Naive thymus-derived CD4-positive, alpha-beta T cell (primary cell): ENCODE data around the gene MATN1. TPM values are rescaled to one million over a fixed set of nuclear protein-coding genes. Genes with fewer than 3 reads are reported as not detected.

Experiments used
- ATAC-seq: fragments of 150-1000 bp; cut with Tn5 transposase; 2 replicates; pipeline ENCODE4 v1.10.0; 2021; ENCODE audit warnings: mild to moderate bottlenecking, moderate library complexity
- CTCF ChIA-PET: fragments of 350-600 bp; sonication (Branson Sonifier 250); formaldehyde crosslinking; loops from one replicate; lab custom pipeline; 2021; ENCODE audit warnings: antibody characterized with exemption; lab: Charles Lee
- POLR2A ChIA-PET: fragments of 350-600 bp; sonication (Branson Sonifier 250); formaldehyde crosslinking; loops from one replicate; lab custom pipeline; 2021; ENCODE audit warnings: antibody characterized with exemption, inconsistent platforms; lab: Charles Lee
- DNase-seq, 9 donors: peaks; one replicate each; pipeline versions ENCODE4 v3.0.0 to v3.0.0-alpha.2; 2020 to 2022; ENCODE audit warnings: mixed read lengths in 1 of 9
- H3K27ac ChIP-seq: one replicate; pipeline ENCODE4 v1.7.0; 2013; ENCODE audit warnings: mild to moderate bottlenecking, low read depth, low read length, moderate library complexity
- H3K27me3 ChIP-seq, 2 donors: one replicate each; pipeline ENCODE4 v1.7.0; 2013; ENCODE audit warnings: low read length in 2 of 2, mild to moderate bottlenecking in 2 of 2, moderate library complexity in 2 of 2; ENCODE audit not compliant: control insufficient read depth in 2 of 2, insufficient read depth in 2 of 2
- H3K36me3 ChIP-seq, 3 experiments: 1 replicate in 2 of 3; 2 replicates in 1 of 3; pipeline ENCODE4 v1.7.0; 2013; ENCODE audit warnings: low read length in 3 of 3, mild to moderate bottlenecking in 3 of 3, moderate library complexity in 1 of 3; ENCODE audit not compliant: insufficient read depth in 3 of 3, control insufficient read depth in 2 of 3
- H3K4me1 ChIP-seq, 2 donors: one replicate each; pipeline ENCODE4 v1.7.0; 2013; ENCODE audit warnings: low read length in 2 of 2, mild to moderate bottlenecking in 2 of 2, moderate library complexity in 1 of 2; ENCODE audit not compliant: control insufficient read depth in 2 of 2, insufficient read depth in 2 of 2
- H3K4me3 ChIP-seq: 2 replicates; pipeline ENCODE4 v1.7.0; 2013; ENCODE audit warnings: mild to moderate bottlenecking, low read length
- H3K9me3 ChIP-seq, 3 experiments: 1 replicate in 2 of 3; 2 replicates in 1 of 3; pipeline ENCODE4 v1.7.0; 2013; ENCODE audit warnings: low read length in 3 of 3; ENCODE audit not compliant: control insufficient read depth in 2 of 3
- H3K27ac Mint-ChIP-seq, 9 donors: one replicate each; pipeline ENCODE4 v1.8.0; 2020 to 2022; ENCODE audit warnings: mixed read lengths in 9 of 9, mild to moderate bottlenecking in 8 of 9, moderate library complexity in 5 of 9, inconsistent platforms in 2 of 9
- H3K27me3 Mint-ChIP-seq, 5 donors: one replicate each; pipeline ENCODE4 v1.8.0; 2021 to 2022; ENCODE audit warnings: mixed read lengths in 5 of 5, mild to moderate bottlenecking in 1 of 5
- H3K36me3 Mint-ChIP-seq, 5 donors: one replicate each; pipeline ENCODE4 v1.8.0; 2020 to 2022; ENCODE audit warnings: mixed read lengths in 5 of 5, mild to moderate bottlenecking in 3 of 5, inconsistent platforms in 1 of 5
- H3K4me1 Mint-ChIP-seq, 7 donors: one replicate each; pipeline ENCODE4 v1.8.0; 2020 to 2022; ENCODE audit warnings: mixed read lengths in 7 of 7, mild to moderate bottlenecking in 3 of 7, inconsistent platforms in 1 of 7
- H3K4me3 Mint-ChIP-seq, 10 donors: one replicate each; pipeline ENCODE4 v1.8.0; 2020 to 2022; ENCODE audit warnings: mild to moderate bottlenecking in 10 of 10, mixed read lengths in 10 of 10, moderate library complexity in 6 of 10, inconsistent platforms in 2 of 10
- H3K9me3 Mint-ChIP-seq, 11 donors: one replicate each; pipeline ENCODE4 v1.8.0; 2020 to 2022; ENCODE audit warnings: mixed read lengths in 11 of 11, mild to moderate bottlenecking in 4 of 11, inconsistent platforms in 1 of 11, moderate library complexity in 1 of 11
- intact Hi-C, 2 donors: fragments of 100-400 bp; cut with micrococcal nuclease; formaldehyde crosslinking; loops; one replicate each; pipeline ENCODE4 v1.15.1; 2023
- polyA plus RNA-seq, 2 donors: library from polyadenylated mRNA; unstranded; fragments of 300-500 nt; fragmentation: Illumina TruSeq; gene quantifications; one replicate each; pipeline ENCODE4 v1.2.3, GENCODE V29; 2021
- total RNA-seq, 6 experiments: library from RNA in 5 of 6; stranded (reverse) in 5 of 6; gene quantifications; 1 replicate in 5 of 6; 2 replicates in 1 of 6; pipeline ENCODE4 v1.2.3 and lab custom pipeline; 2021 to 2026

MATN1 gene
- total and polyA plus RNA-seq, 7 experiments from 2014 or later, result 0.08 to 3.6 (median 0.22) TPM; not detected in 2

DNA sequence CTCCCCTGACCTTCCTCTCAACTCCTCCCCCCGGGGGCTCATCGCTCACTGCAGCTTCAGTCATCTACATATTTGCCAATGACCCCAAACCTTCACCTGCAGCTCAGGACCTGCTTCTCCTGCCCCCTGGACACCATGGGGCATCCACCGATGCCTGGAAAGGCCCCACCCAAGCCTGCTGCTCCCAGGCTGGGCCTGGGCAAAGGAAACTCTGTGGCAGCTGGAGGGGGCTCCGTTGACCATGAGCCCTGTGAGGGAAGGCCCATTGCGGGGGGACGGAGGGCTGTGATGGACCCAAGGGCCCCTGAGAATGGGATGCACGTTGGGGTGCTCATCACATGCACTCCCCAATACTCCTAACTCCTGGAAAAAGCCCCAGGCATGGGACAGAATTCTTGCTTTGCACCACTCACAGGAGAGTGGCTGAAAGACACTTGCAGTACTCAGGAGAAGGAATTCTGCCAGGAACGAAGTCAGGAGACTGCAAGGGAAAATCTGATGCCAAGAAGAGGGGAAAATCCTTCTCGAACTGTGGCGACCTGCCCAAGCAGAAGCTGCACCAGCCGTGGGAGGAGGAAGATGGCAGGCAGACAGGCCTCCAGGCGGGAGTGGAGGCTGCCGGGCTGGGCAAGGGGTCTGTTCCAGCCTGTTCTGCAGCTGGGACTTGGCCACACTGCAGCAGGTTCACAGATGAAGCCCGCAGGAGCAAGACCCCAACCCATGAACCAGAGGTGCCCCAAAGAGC lies 18.4 kb downstream of the MATN1 start:
- Mint-ChIP-seq H3K9me3 (no peaks in the 10 kb centered on the region), H3K27ac (peak overlapping the region in 1 of 9 donors; percentile 82), H3K4me3 (no peak overlapping the region), H3K4me1 (peaks cover 0 to 3% (median 0%) of the 10 kb centered on the region in 7 donors), H3K36me3 (no peaks in the 10 kb centered on the region), H3K27me3 (peaks cover 0 to 15% (median 6%) of the 10 kb centered on the region in 5 donors)
- Histone ChIP-seq H3K4me1 (no peaks in the 10 kb centered on the region), H3K27me3 (no peaks in the 10 kb centered on the region), H3K27ac (no peak overlapping the region), H3K36me3 (no peaks in the 10 kb centered on the region), H3K9me3 (no peaks in the 10 kb centered on the region), H3K4me3 (no peak overlapping the region)
- intact Hi-C loops, result loop anchor here in 1 of 2 donors (10.0 kb wide), 1 partner anchor 320 kb away; no protein-coding TSS in a partner anchor
- ATAC-seq (no peak), DNase-seq (no peak)
- POLR2A ChIA-PET, result no interaction called here
- CTCF ChIA-PET, result no interaction called here

GRCh38 chr1:30704271-30704670 lies 19.1 kb downstream of the MATN1 start:
- intact Hi-C loops, result loop anchor here in 1 of 2 donors (10.0 kb wide), 1 partner anchor 319 kb away; no protein-coding TSS in a partner anchor
- Mint-ChIP-seq H3K36me3 (no peaks in the 10 kb centered on the region), H3K27ac (no peak overlapping the region), H3K9me3 (no peaks in the 10 kb centered on the region), H3K27me3 (peaks cover 0 to 10% (median 6%) of the 10 kb centered on the region in 5 donors), H3K4me3 (no peak overlapping the region), H3K4me1 (peaks cover 0 to 3% (median 0%) of the 10 kb centered on the region in 7 donors)
- DNase-seq (no peak), ATAC-seq (no peak)
- POLR2A ChIA-PET, result no interaction called here
- Histone ChIP-seq H3K9me3 (no peaks in the 10 kb centered on the region), H3K27me3 (peaks cover 0 to 4% of the 10 kb centered on the region in 2 donors), H3K4me1 (no peaks in the 10 kb centered on the region), H3K27ac (no peak overlapping the region), H3K36me3 (no peaks in the 10 kb centered on the region), H3K4me3 (no peak overlapping the region)
- CTCF ChIA-PET, result no interaction called here

DNA sequence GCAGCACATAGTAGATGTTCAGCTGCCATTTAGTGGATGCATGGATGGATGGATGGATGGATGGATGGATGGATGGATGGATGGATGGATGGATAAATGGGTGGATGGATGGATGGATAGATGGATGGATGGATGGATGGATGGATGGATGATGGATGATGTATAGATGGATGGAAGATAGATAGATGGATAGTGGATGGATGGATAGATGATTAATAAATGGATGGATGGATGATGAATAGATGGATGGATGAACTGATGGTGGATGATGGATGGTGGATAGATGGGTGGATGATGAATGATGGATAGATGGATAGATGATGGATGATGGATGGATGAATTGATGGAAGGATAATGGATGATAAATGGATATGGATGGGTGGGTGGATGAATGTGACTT lies 20.6 kb downstream of the MATN1 start:
- ATAC-seq, result no peak
- no peaks in the 10 kb centered on the region for H3K9me3 Mint-ChIP-seq
- intact Hi-C loops, result loop anchor here in 1 of 2 donors (10.0 kb wide), 1 partner anchor 318 kb away; no protein-coding TSS in a partner anchor

GRCh38 chr1:30701258-30701633 lies 22.1 kb downstream of the MATN1 start:
- Mint-ChIP-seq H3K4me3 (no peak overlapping the region), H3K36me3 (no peaks in the 10 kb centered on the region), H3K4me1 (no peaks in the 10 kb centered on the region), H3K27ac (no peak overlapping the region), H3K9me3 (no peaks in the 10 kb centered on the region), H3K27me3 (peaks cover 0 to 4% (median 0%) of the 10 kb centered on the region in 5 donors)
- ChIA-PET CTCF (no interaction called here), POLR2A (no interaction called here)
- DNase-seq (no peak), ATAC-seq (no peak)
- no peak overlapping the region for H3K4me3 ChIP-seq
- H3K9me3 ChIP-seq, result no peaks in the 10 kb centered on the region
- H3K27ac ChIP-seq, result no peak overlapping the region
- intact Hi-C loops, result loop anchor here in 1 of 2 donors (10.0 kb wide), 1 partner anchor 316 kb away; no protein-coding TSS in a partner anchor
- peaks cover 0 to 4% of the 10 kb centered on the region in 2 donors for H3K27me3 ChIP-seq
- no peaks in the 10 kb centered on the region for H3K36me3 ChIP-seq
- H3K4me1 ChIP-seq, result no peaks in the 10 kb centered on the region

More for the DNA sequence above, 20.6 kb downstream of the MATN1 start:
- no peaks in the 10 kb centered on the region for H3K36me3 Mint-ChIP-seq
- peaks cover 0 to 4% of the 10 kb centered on the region in 2 donors for H3K27me3 ChIP-seq
- CTCF ChIA-PET, result interaction anchor here (0.8 kb wide), 1 partner anchor 16 kb away, joined by 3 read pairs; no protein-coding TSS in a partner anchor
- no peaks in the 10 kb centered on the region for H3K36me3 ChIP-seq
- POLR2A ChIA-PET, result no interaction called here
- H3K9me3 ChIP-seq, result no peaks in the 10 kb centered on the region
- no peak for DNase-seq
- H3K4me3 Mint-ChIP-seq, result no peak overlapping the region
- H3K4me3 ChIP-seq, result no peak overlapping the region
- H3K27me3 Mint-ChIP-seq, result peaks cover 0 to 8% (median 0%) of the 10 kb centered on the region in 5 donors
- H3K27ac ChIP-seq, result no peak overlapping the region
- H3K4me1 Mint-ChIP-seq, result no peaks in the 10 kb centered on the region
- no peaks in the 10 kb centered on the region for H3K4me1 ChIP-seq
- no peak overlapping the region for H3K27ac Mint-ChIP-seq

DNA sequence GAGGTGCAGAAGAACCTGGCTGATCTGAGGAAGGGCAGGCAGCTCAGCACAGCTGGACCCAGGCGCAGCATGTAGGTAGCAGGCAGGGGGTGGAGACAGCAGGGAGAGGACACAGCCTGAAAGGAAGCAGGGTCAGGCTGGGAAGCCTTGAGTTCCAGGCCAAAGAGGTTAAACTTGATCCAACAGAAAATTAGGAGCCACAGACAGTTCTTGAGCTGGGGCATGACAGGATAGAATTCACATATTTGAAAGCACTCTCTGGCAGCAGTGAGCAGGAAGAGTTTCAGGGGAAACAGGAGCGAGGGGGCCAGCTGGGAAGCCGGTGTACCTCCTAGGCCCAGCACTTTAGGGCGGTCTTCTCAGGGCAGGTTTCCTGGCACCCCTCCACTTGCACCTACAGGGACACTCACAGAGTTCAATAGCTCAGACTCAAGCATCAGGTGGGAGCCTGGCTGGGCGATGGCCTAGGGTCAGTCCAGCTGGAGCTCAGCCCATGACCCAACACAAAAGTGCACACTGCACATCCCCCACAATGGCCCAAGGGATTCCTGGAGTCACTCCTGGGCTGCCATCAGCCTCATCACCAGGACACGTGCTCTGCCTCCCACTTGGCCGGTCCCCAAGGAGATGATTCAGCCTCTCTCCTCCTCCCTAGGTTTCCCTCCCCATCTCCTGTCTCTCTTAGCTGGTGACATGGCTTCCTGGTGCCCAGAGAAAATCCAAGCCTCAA lies 22.7 kb downstream of the MATN1 start:
- no peak for DNase-seq
- Mint-ChIP-seq H3K27ac (no peak overlapping the region), H3K27me3 (peaks cover 0 to 1% (median 0%) of the 10 kb centered on the region in 5 donors), H3K4me3 (no peak overlapping the region), H3K4me1 (no peaks in the 10 kb centered on the region), H3K9me3 (no peaks in the 10 kb centered on the region), H3K36me3 (no peaks in the 10 kb centered on the region)
- H3K4me3 ChIP-seq, result no peak overlapping the region
- CTCF ChIA-PET, result no interaction called here
- ATAC-seq, result no peak
- intact Hi-C loops, result loop anchor here in 1 of 2 donors (10.0 kb wide), 1 partner anchor 316 kb away; no protein-coding TSS in a partner anchor
- POLR2A ChIA-PET, result no interaction called here
- no peak overlapping the region for H3K27ac ChIP-seq
- H3K27me3 ChIP-seq, result peaks cover 0 to 4% of the 10 kb centered on the region in 2 donors
- no peaks in the 10 kb centered on the region for H3K36me3 ChIP-seq
- no peaks in the 10 kb centered on the region for H3K9me3 ChIP-seq
- no peaks in the 10 kb centered on the region for H3K4me1 ChIP-seq

- Mint-ChIP-seq H3K4me3 (no peak overlapping the region), H3K36me3 (no peaks in the 10 kb centered on the region), H3K9me3 (no peaks in the 10 kb centered on the region), H3K27me3 (peaks cover 0 to 2% (median 0%) of the 10 kb centered on the region in 5 donors), H3K4me1 (no peaks in the 10 kb centered on the region), H3K27ac (no peak overlapping the region)
- Histone ChIP-seq H3K36me3 (no peaks in the 10 kb centered on the region), H3K4me1 (no peaks in the 10 kb centered on the region), H3K27me3 (peaks cover 0 to 4% of the 10 kb centered on the region in 2 donors), H3K4me3 (no peak overlapping the region), H3K27ac (no peak overlapping the region), H3K9me3 (no peaks in the 10 kb centered on the region)
- DNase-seq, result no peak
- ChIA-PET CTCF (no interaction called here), POLR2A (no interaction called here)
- no peak for ATAC-seq
- intact Hi-C loops, result loop anchor here in 1 of 2 donors (10.0 kb wide), 1 partner anchor 315 kb away; no protein-coding TSS in a partner anchor
Measured at GRCh38 chr1:30699762-30700161, 23.6 kb downstream of the MATN1 start.
